Activated B cell treated with CpG ODN at 0.5 μM for 24 hours (primary cell): Measurements from ENCODE around the gene SLC18B1. TPM values are rescaled to one million over a fixed set of nuclear protein-coding genes. Genes with fewer than 3 reads are reported as not detected.

Experiments used
- ATAC-seq: fragments of 200-7000 bp; cut with Tn5 transposase; one replicate; pipeline ENCODE4 v1.10.0; 2021; ENCODE audit warnings: low read depth, mild to moderate bottlenecking, moderate library complexity
- CTCF ChIA-PET: fragments of 350-600 bp; sonication (Branson Sonifier 250); formaldehyde crosslinking; loops from one replicate; lab custom pipeline; 2021; ENCODE audit warnings: antibody characterized with exemption; lab: Charles Lee
- POLR2A ChIA-PET: fragments of 350-600 bp; sonication (Branson Sonifier 250); formaldehyde crosslinking; loops from one replicate; lab custom pipeline; 2021; ENCODE audit warnings: antibody characterized with exemption; lab: Charles Lee
- DNase-seq: peaks from one replicate; pipeline ENCODE4 v3.0.0; 2022
- H3K27ac Mint-ChIP-seq: one replicate; pipeline ENCODE4 v1.8.0; 2020; ENCODE audit warnings: mixed read lengths
- H3K27me3 Mint-ChIP-seq: one replicate; pipeline ENCODE4 v1.8.0; 2021; ENCODE audit warnings: mixed read lengths
- H3K36me3 Mint-ChIP-seq: one replicate; pipeline ENCODE4 v1.8.0; 2021; ENCODE audit warnings: low read depth, mixed read lengths
- H3K4me1 Mint-ChIP-seq: one replicate; pipeline ENCODE4 v1.8.0; 2021; ENCODE audit warnings: mixed read lengths
- H3K4me3 Mint-ChIP-seq: one replicate; pipeline ENCODE4 v1.8.0; 2020; ENCODE audit warnings: mild to moderate bottlenecking, mixed read lengths
- H3K9me3 Mint-ChIP-seq: one replicate; pipeline ENCODE4 v1.8.0; 2020; ENCODE audit warnings: mixed read lengths
- CTCF ChIP-seq: fragments of 200-600 bp; IDR thresholded peaks from one replicate; pipeline ENCODE4 v1.8.0; 2022; ENCODE audit warnings: antibody characterized with exemption, mild to moderate bottlenecking
- intact Hi-C: fragments of 100-400 bp; cut with micrococcal nuclease; formaldehyde crosslinking; loops from one replicate; pipeline ENCODE4 v1.15.1; 2024
- total RNA-seq: library from RNA; stranded (reverse); gene quantifications from 2 replicates; pipeline ENCODE4 v1.2.3, GENCODE V29; 2022

Gene SLC18B1
- total RNA-seq, 1 donor from 2014 or later, result 8.1 TPM

- intact Hi-C loops, result no loop called here
- DNase-seq (no peak), ATAC-seq (no peak)
- Mint-ChIP-seq H3K4me3 (no peak overlapping the region), H3K27me3 (no peaks in the 10 kb centered on the region), H3K27ac (no peak overlapping the region), H3K9me3 (no peaks in the 10 kb centered on the region), H3K36me3 (no peaks in the 10 kb centered on the region), H3K4me1 (peaks cover 10% of the 10 kb centered on the region)
- no peak for TF ChIP-seq CTCF
- ChIA-PET CTCF (no interaction called here), POLR2A (no interaction called here)
Observed at GRCh38 chr6:132731086-132731485, 67.4 kb downstream of the SLC18B1 start.

- ChIA-PET POLR2A (no interaction called here), CTCF (no interaction called here)
- Mint-ChIP-seq H3K4me3 (no peak overlapping the region), H3K27me3 (no peaks in the 10 kb centered on the region), H3K9me3 (no peaks in the 10 kb centered on the region), H3K27ac (no peak overlapping the region), H3K4me1 (peaks cover 10% of the 10 kb centered on the region), H3K36me3 (no peaks in the 10 kb centered on the region)
- DNase-seq, result no peak
- intact Hi-C loops, result no loop called here
- no peak for TF ChIP-seq CTCF
- ATAC-seq, result no peak
Observed at GRCh38 chr6:132730560-132730959, 67.9 kb downstream of the SLC18B1 start.

GRCh38 chr6:132728616-132729015 lies 69.8 kb downstream of the SLC18B1 start:
- POLR2A ChIA-PET, result interaction anchor here (0.6 kb wide), 1 partner anchor 12 kb away, joined by 7 read pairs; no protein-coding TSS in a partner anchor
- Mint-ChIP-seq H3K4me3 (no peak overlapping the region), H3K27me3 (no peaks in the 10 kb centered on the region), H3K9me3 (no peaks in the 10 kb centered on the region), H3K4me1 (peaks cover 9% of the 10 kb centered on the region), H3K36me3 (no peaks in the 10 kb centered on the region), H3K27ac (no peak overlapping the region)
- TF ChIP-seq CTCF, result no peak
- ATAC-seq, result no peak
- intact Hi-C loops, result no loop called here
- CTCF ChIA-PET, result interaction anchor here (1.1 to 1.6 kb wide), 2 partner anchors 12 to 35 kb away, joined by 3 to 8 read pairs; no protein-coding TSS in a partner anchor
- no peak for DNase-seq

GRCh38 chr6:132726608-132726975 lies 71.8 kb downstream of the SLC18B1 start:
- Mint-ChIP-seq H3K27ac (no peak overlapping the region), H3K27me3 (no peaks in the 10 kb centered on the region), H3K9me3 (no peaks in the 10 kb centered on the region), H3K4me3 (no peak overlapping the region), H3K36me3 (no peaks in the 10 kb centered on the region), H3K4me1 (peaks cover 9% of the 10 kb centered on the region)
- ChIA-PET CTCF (no interaction called here), POLR2A (no interaction called here)
- ATAC-seq (no peak), DNase-seq (no peak)
- TF ChIP-seq CTCF, result no peak
- intact Hi-C loops, result no loop called here

- H3K4me3 Mint-ChIP-seq, result no peak overlapping the region
Observed at GRCh38 chr6:132725947-132726607, 72.4 kb downstream of the SLC18B1 start.

More at GRCh38 chr6:132725947-132726607, 72.4 kb downstream of the SLC18B1 start:
- Mint-ChIP-seq H3K27ac (no peak overlapping the region), H3K9me3 (no peaks in the 10 kb centered on the region), H3K4me1 (peaks cover 9% of the 10 kb centered on the region), H3K36me3 (no peaks in the 10 kb centered on the region), H3K27me3 (no peaks in the 10 kb centered on the region)
- no peak for DNase-seq
- ChIA-PET POLR2A (no interaction called here), CTCF (no interaction called here)
- peak; percentile 31 for ATAC-seq
- intact Hi-C loops, result no loop called here
- no peak for TF ChIP-seq CTCF
